ENCODE results near the gene MAPK7. TPM values are rescaled to one million over a fixed set of nuclear protein-coding genes. Genes with fewer than 3 reads are reported as not detected.

MAPK7 gene
- polyA plus RNA-seq, 2 of the 4 experiments (the other 2 are of a cell fraction), result 7.2 to 25.8 TPM

- CTCF ChIA-PET, result interaction anchor here (0.6 to 2.5 kb wide), 7 partner anchors 10 to 585 kb away, joined by 3 to 19 read pairs (median 3); partner anchors contain the start of gene B9D1
- no peak for DNase-seq (ENCODE audit: low read depth in 1 of 2, low spot score in 1 of 2)
- no peak overlapping the region for H3K4me3 ChIP-seq
- H3K4me1 ChIP-seq, result peaks cover 13% of the 10 kb centered on the region
- no peaks in the 10 kb centered on the region for H3K9me3 ChIP-seq
- WGBS (ENCODE audit: missing lambda C conversion rate), result 55% methylated on average over 8 of the region's 8 CpGs
- no peak for TF ChIP-seq REST (IDR thresholded peaks at IDR 0.05)
- TF ChIP-seq CEBPB (IDR thresholded peaks at IDR 0.05), result 0 out of 4 replicates have a peak, but pooled peaks have one; percentile 7 to 11
- no peak for TF ChIP-seq TP53 (CRISPR knock-in tag; IDR thresholded peaks at IDR 0.05)
- POLR2A ChIA-PET, result interaction anchor here (1.4 kb wide), 1 partner anchor 47 kb away, joined by 8 read pairs; the partner anchor contains the start of gene MAPK7
- FAIRE-seq, result peak; percentile 74
- ATAC-seq, result no peak
- H3K4me2 ChIP-seq, result peak overlapping the region; percentile 45
- H3K27ac ChIP-seq, result no peak overlapping the region
Measured at GRCh38 chr17:19424934-19425868, 46.9 kb downstream of the MAPK7 start.

GRCh38 chr17:19426631-19427030, 48.3 kb downstream of the MAPK7 start:
- Histone ChIP-seq H3K4me2 (no peak overlapping the region), H3K4me1 (peaks cover 13% of the 10 kb centered on the region), H3K9me3 (no peaks in the 10 kb centered on the region), H3K4me3 (no peak overlapping the region), H3K27ac (no peak overlapping the region)
- TF ChIP-seq EHF (CRISPR knock-in tag; IDR thresholded peaks at IDR 0.05) (no peak), HOXB5 (CRISPR knock-in tag; IDR thresholded peaks at IDR 0.05) (no peak), ZSCAN20 (CRISPR knock-in tag; IDR thresholded peaks at IDR 0.05) (no peak), RFX5 (IDR thresholded peaks at IDR 0.05) (no peak), RARB (CRISPR knock-in tag; IDR thresholded peaks at IDR 0.05) (no peak), ZFP36 (IDR thresholded peaks at IDR 0.05; ENCODE audit: borderline replicate concordance, partially characterized antibody) (no peak), POLR2A (IDR thresholded peaks at IDR 0.05; ENCODE audit: low read length) (no peak), ELK1 (IDR thresholded peaks at IDR 0.05; ENCODE audit: low read depth, low read length) (no peak), SMC3 (IDR thresholded peaks at IDR 0.05) (no peak)
- 92% methylated on average over 5 of the region's 5 CpGs for WGBS (ENCODE audit: missing lambda C conversion rate)
- ChIA-PET POLR2A (no interaction called here), CTCF (interaction anchor here (1.3 to 5.8 kb wide), 2 partner anchors 20 to 64 kb away, joined by 11 to 46 read pairs; partner anchors contain the start of gene B9D1)
- no peak for DNase-seq (ENCODE audit: low read depth in 1 of 2, low spot score in 1 of 2)
- FAIRE-seq, result no peak
- ATAC-seq, result no peak

- H3K4me1 ChIP-seq, result no peaks in the 10 kb centered on the region
- no peaks in the 10 kb centered on the region for H3K9me3 ChIP-seq
- 58% methylated on average over 3 of the region's 3 CpGs for WGBS (ENCODE audit: missing lambda C conversion rate)
- FAIRE-seq (no peak), DNase-seq (ENCODE audit: low read depth in 1 of 2, low spot score in 1 of 2) (no peak), ATAC-seq (no peak)
- no peak overlapping the region for H3K4me2 ChIP-seq
- TF ChIP-seq ZNF302 (CRISPR knock-in tag; IDR thresholded peaks at IDR 0.05) (no peak), EHF (CRISPR knock-in tag; IDR thresholded peaks at IDR 0.05) (no peak), RAD21 (conservative IDR thresholded peaks at IDR 0.05 in 1 of 2, IDR thresholded peaks at IDR 0.05 in 1 of 2) (no peak), ZC3H11A (IDR thresholded peaks at IDR 0.05) (no peak), RARB (CRISPR knock-in tag; IDR thresholded peaks at IDR 0.05) (no peak), TP53 (CRISPR knock-in tag; IDR thresholded peaks at IDR 0.05) (no peak), CTCF (IDR thresholded peaks at IDR 0.05) (no peak), MAZ (IDR thresholded peaks at IDR 0.05; ENCODE audit: borderline replicate concordance, low read depth, low read length) (no peak), GATA3 (IDR thresholded peaks at IDR 0.05; ENCODE audit: borderline replicate concordance) (no peak), MAX (IDR thresholded peaks at IDR 0.05) (no peak), POLR2A (IDR thresholded peaks at IDR 0.05; ENCODE audit: low read length) (no peak), NR3C1 (IDR thresholded peaks at IDR 0.05) (no peak)
- POLR2A ChIA-PET, result no interaction called here
- CTCF ChIA-PET, result interaction anchor here (1.0 to 5.8 kb wide), 3 partner anchors 15 to 69 kb away, joined by 7 to 46 read pairs (median 12); partner anchors contain the start of gene B9D1
- no peak overlapping the region for H3K27ac ChIP-seq
- no peak overlapping the region for H3K4me3 ChIP-seq
Measured at GRCh38 chr17:19431691-19432090, 53.4 kb downstream of the MAPK7 start.
